Activated naive CD4-positive, alpha-beta T cell treated with anti-CD3 and anti-CD28 coated beads for 36 hours (primary cell): ENCODE results near the gene IKZF2. TPM values are rescaled to one million over a fixed set of nuclear protein-coding genes. Genes with fewer than 3 reads are reported as not detected.
A peak's percentile ranks its signal among the peaks of the same experiment; 100 is the strongest.

Experiments
- CTCF ChIA-PET: fragments of 350-600 bp; sonication (Branson Sonifier 250); formaldehyde crosslinking; loops from one replicate; lab custom pipeline; 2021; ENCODE audit warnings: antibody characterized with exemption; lab: Charles Lee
- DNase-seq: peaks from one replicate; pipeline ENCODE4 v3.0.0-alpha.2; 2020
- H3K27ac Mint-ChIP-seq: one replicate; pipeline ENCODE4 v1.8.0; 2021; ENCODE audit warnings: mild to moderate bottlenecking, mixed read lengths
- H3K27me3 Mint-ChIP-seq: one replicate; pipeline ENCODE4 v1.8.0; 2021; ENCODE audit warnings: low read depth, mixed read lengths
- H3K36me3 Mint-ChIP-seq: one replicate; pipeline ENCODE4 v1.8.0; 2021; ENCODE audit warnings: low read depth, mixed read lengths
- H3K4me1 Mint-ChIP-seq: one replicate; pipeline ENCODE4 v1.8.0; 2021; ENCODE audit warnings: low read depth, mixed read lengths
- H3K4me3 Mint-ChIP-seq: one replicate; pipeline ENCODE4 v1.8.0; 2021; ENCODE audit warnings: mild to moderate bottlenecking, moderate library complexity, mixed read lengths
- H3K9me3 Mint-ChIP-seq: one replicate; pipeline ENCODE4 v1.8.0; 2021; ENCODE audit warnings: mixed read lengths
- intact Hi-C: fragments of 100-400 bp; cut with micrococcal nuclease; formaldehyde crosslinking; loops from one replicate; pipeline ENCODE4 v1.15.1; 2023
- total RNA-seq, 2 experiments: library from RNA; stranded (reverse); gene quantifications; one replicate each; pipeline ENCODE4 v1.2.3, GENCODE V29; 2021

The IKZF2 gene
- total RNA-seq, 2 experiments from 2014 or later = 1.6 to 1.7 TPM

DNA sequence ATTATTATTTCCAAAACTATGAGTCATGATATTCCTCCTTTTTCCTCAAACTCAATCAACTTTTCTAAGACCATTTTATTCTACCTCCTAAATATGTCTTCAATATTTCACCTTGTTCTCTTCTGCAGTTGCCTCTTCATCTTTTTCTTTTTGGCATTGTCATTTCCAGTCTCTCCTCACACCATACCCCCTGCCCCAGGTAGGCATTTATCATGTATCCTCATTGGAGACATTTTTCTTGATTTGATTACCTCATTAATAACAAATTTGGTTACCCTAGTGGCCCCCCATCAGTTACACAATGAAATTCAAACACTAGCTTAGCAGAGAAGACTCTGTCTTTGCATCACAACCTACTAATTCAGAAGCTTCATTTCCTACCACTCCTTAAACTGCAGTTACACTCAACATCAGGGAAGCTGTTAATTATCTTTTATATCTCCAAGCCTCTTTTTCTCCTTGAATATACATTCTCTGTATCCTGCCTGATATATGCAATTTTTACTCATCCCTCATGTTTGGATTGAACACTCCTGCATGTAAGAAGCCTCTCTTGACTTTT, 133.0 kb downstream of the IKZF2 start:
- DNase-seq = no peak
- H3K27me3 Mint-ChIP-seq = peaks cover 9% of the 10 kb centered on the region
- H3K36me3 Mint-ChIP-seq = no peaks in the 10 kb centered on the region
- no peaks in the 10 kb centered on the region for H3K9me3 Mint-ChIP-seq
- peaks cover 27% of the 10 kb centered on the region for H3K4me1 Mint-ChIP-seq
- no peak overlapping the region for H3K4me3 Mint-ChIP-seq
- CTCF ChIA-PET = interaction anchor here (1.2 kb wide), 1 partner anchor 9 kb away, joined by 3 read pairs; no protein-coding TSS in a partner anchor
- H3K27ac Mint-ChIP-seq = no peak overlapping the region
- intact Hi-C loops = no loop called here

DNA sequence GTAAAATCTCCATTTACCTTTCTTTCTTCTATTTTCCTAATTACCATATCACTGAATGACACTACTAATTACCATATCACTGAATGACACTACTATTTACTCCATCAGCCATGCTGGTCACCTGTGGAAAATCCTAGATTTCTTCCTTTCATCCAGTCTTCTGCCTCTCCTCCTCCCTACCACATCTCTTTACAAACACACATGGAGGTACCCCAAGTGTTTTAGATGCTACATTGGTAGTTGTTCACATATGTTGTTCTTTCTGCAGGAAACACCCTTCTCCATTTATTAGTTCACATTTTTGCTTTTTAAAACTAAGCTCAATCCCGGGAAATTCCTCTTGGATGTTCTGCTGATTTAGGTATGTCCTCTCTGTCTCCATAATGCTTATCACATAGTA, 134.0 kb downstream of the IKZF2 start:
- Mint-ChIP-seq H3K4me1 (peaks cover 27% of the 10 kb centered on the region), H3K27me3 (peaks cover 9% of the 10 kb centered on the region), H3K9me3 (no peaks in the 10 kb centered on the region), H3K27ac (no peak overlapping the region), H3K4me3 (no peak overlapping the region), H3K36me3 (no peaks in the 10 kb centered on the region)
- CTCF ChIA-PET = no interaction called here
- DNase-seq = no peak
- intact Hi-C loops = no loop called here

DNA sequence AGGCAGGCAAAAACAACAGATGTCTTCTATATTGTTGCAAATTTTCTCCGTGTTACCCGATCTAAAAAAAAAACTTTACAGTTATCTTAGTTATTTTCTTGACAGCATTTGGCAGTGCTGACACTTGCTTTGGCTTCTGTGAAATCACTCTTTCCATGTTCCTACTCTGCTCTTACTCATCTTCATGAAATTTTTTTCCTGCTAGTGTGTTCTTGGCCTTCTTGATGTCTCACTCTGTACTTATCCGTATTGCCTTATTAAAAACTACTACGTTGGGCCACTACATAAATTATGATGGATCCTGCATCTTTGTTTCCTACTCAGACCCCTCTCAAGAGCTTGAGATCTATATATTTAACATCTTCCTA, 134.4 kb downstream of the IKZF2 start:
- H3K9me3 Mint-ChIP-seq = no peaks in the 10 kb centered on the region
- no peak overlapping the region for H3K27ac Mint-ChIP-seq
- H3K36me3 Mint-ChIP-seq = no peaks in the 10 kb centered on the region
- CTCF ChIA-PET = no interaction called here
- DNase-seq = no peak
- peaks cover 9% of the 10 kb centered on the region for H3K27me3 Mint-ChIP-seq
- intact Hi-C loops = no loop called here
- no peak overlapping the region for H3K4me3 Mint-ChIP-seq
- H3K4me1 Mint-ChIP-seq = peaks cover 22% of the 10 kb centered on the region

DNA sequence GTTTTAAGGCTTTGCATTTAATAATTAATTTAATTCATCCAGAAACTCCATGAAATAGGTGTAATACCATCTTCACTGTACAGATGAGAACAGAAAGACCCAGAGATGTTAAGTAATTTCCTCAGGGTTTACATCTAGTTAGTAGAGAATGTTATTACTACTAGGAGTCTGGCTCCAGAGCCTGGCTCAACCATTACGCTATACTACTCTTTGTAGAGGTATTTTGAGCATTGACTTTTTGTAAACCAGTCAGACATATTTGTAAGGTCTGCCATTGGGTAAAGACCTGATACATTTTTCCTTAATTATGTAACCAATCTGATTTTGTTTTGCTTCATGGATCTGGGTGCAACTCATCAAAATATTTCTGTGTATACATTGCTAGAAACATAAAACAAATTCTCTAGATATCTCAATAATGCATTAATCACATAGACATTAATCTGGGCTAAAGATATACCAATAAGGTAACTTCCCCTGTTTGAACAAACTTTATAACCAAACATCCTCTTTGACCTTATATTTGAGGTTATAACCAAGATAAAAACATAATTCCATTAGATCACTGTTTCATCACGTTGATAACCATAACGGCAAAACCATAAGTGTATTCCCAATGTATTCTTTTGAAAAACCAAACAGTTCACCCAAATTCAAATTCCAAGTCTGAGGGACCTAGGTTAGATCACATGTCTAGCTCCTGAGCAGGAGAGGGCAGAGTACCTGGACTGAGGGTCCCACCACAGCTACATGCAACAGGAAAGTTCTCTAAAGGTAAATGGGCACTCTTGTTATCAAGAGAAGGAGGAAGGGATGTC, 135.0 kb downstream of the IKZF2 start:
- H3K4me1 Mint-ChIP-seq = peaks cover 20% of the 10 kb centered on the region
- no peaks in the 10 kb centered on the region for H3K9me3 Mint-ChIP-seq
- CTCF ChIA-PET = no interaction called here
- intact Hi-C loops = no loop called here
- H3K36me3 Mint-ChIP-seq = no peaks in the 10 kb centered on the region
- peaks cover 9% of the 10 kb centered on the region for H3K27me3 Mint-ChIP-seq
- H3K27ac Mint-ChIP-seq = no peak overlapping the region
- no peak for DNase-seq
- no peak overlapping the region for H3K4me3 Mint-ChIP-seq

DNA sequence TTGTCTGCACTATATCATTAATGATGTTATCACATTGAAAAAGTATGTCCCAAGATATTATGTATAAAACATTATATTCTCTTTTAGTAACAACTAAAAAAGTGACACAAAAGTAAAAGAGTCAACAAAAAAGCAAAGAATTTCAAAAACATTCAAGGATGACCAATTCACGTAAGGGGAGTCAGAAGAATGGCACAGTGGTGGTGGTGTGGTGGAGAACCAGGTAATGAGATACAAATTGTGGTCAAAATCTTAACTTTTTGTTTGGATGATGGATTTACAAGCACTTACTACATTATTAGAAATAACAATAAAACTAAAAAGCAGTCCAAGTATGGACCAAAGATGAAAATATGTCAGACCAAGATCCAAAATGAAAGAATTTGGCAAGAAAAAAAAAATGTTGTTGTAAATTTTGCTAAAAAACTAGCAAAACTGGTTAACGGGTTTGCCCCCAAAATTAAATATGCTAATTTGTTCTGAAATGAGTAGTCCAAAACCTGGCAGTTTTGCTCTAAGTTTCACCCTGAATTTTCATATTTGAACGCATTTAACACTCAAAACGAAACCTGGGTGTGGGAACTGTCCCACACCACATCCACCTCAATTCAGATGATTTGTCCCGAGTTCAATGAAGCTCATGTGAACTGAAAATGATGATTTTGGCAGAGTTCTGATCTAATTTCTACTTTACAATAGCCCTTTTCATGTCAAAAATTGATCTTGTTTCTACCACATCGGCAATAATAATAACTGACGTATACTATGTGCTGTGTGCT, 135.8 kb downstream of the IKZF2 start:
- peak; percentile 66 for DNase-seq
- H3K4me1 Mint-ChIP-seq = peaks cover 18% of the 10 kb centered on the region
- H3K36me3 Mint-ChIP-seq = no peaks in the 10 kb centered on the region
- CTCF ChIA-PET = interaction anchor here (0.6 kb wide), 1 partner anchor 68 kb away, joined by 4 read pairs; no protein-coding TSS in a partner anchor
- intact Hi-C loops = loop anchor here (2.0 kb wide), 1 partner anchor 137 kb away; no protein-coding TSS in a partner anchor
- no peak overlapping the region for H3K4me3 Mint-ChIP-seq
- H3K9me3 Mint-ChIP-seq = no peaks in the 10 kb centered on the region
- H3K27me3 Mint-ChIP-seq = peaks cover 9% of the 10 kb centered on the region
- H3K27ac Mint-ChIP-seq = no peak overlapping the region

DNA sequence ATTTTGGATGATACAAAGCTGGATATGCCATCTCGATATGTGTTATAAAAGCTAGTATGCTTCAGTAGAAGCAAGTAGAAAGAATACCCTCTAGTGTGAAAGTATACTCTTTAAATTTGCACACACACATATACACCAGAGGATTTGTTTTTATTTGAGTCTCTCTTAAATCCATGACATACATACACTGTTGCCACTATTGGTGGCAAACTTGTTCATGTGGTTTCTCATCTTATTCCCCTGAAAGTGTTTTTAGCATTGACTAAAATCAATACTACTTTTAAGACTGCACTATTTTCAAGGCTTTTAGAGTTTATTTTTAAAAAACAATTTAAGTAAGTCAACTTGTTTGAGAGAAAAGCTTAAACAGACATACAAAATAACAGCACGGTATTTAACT, 137.4 kb downstream of the IKZF2 start:
- no peak for DNase-seq
- Mint-ChIP-seq H3K36me3 (no peaks in the 10 kb centered on the region), H3K4me1 (peaks cover 18% of the 10 kb centered on the region), H3K27me3 (peaks cover 9% of the 10 kb centered on the region), H3K4me3 (no peak overlapping the region), H3K27ac (no peak overlapping the region), H3K9me3 (no peaks in the 10 kb centered on the region)
- intact Hi-C loops = loop anchor here (1.0 to 5.0 kb wide), 3 partner anchors 8 to 139 kb away; no protein-coding TSS in a partner anchor
- CTCF ChIA-PET = no interaction called here

DNA sequence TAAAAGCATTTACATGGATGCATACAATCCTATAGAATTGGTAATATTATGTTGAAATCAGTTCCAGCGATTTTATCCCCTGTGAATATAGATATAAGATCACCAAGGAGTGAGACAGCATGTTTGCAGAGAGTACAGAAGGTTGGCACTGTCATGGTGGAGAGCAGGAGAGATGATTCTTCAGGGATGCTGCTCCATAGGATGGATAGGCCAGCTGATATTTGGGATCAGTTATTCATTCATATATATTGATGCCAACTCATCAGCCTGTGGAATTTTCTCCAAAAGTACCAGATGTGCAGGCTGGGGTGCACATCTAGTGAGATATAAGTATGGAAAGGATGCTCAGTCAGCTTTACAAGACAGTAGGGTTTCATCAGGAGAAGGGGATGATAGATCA, 139.9 kb downstream of the IKZF2 start:
- H3K9me3 Mint-ChIP-seq = no peaks in the 10 kb centered on the region
- CTCF ChIA-PET = interaction anchor here (0.7 kb wide), 1 partner anchor 1093 kb away, joined by 3 read pairs; no protein-coding TSS in a partner anchor
- H3K4me3 Mint-ChIP-seq = no peak overlapping the region
- H3K27ac Mint-ChIP-seq = no peak overlapping the region
- intact Hi-C loops = loop anchor here (5.0 kb wide), 1 partner anchor 99 kb away; no protein-coding TSS in a partner anchor
- peaks cover under 1% of the 10 kb centered on the region for H3K27me3 Mint-ChIP-seq
- H3K4me1 Mint-ChIP-seq = peaks cover 12% of the 10 kb centered on the region
- no peak for DNase-seq
- H3K36me3 Mint-ChIP-seq = no peaks in the 10 kb centered on the region

DNA sequence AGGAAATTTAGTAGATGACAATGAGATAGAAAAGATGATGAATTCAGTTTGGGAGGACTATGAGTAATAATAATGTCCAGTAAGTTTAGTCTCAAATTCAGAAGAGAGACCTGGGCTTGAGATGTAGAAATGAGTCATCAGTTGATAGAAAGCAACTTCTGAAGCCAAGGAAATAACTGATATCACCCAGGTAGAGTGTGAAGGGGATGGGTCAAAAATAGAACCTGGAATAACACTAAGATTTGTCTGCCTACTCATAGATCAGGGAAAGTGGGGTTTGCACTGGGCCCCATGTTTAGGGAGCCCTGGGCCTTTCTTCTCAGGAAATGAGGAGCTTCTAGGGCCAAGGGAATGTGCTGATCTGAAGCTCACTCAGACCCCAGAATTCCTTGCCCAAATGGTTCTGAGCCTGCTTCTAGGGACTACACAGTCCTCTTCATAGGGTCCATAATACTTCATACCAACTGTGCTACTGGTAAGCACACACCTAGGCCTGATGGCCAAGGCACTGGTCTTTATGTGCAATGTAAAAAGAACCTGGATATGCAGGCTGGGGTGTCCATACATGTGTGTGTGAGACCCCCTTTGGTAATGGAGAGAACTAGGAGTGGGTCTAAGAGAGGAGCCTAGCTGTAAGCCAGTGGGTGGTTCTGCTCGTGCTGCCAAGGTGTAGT, 141.2 kb downstream of the IKZF2 start:
- intact Hi-C loops = loop anchor here (5.0 kb wide), 1 partner anchor 98 kb away; no protein-coding TSS in a partner anchor
- Mint-ChIP-seq H3K27ac (no peak overlapping the region), H3K9me3 (no peaks in the 10 kb centered on the region), H3K4me3 (no peak overlapping the region), H3K36me3 (no peaks in the 10 kb centered on the region), H3K4me1 (peaks cover 1% of the 10 kb centered on the region), H3K27me3 (no peaks in the 10 kb centered on the region)
- DNase-seq = no peak
- CTCF ChIA-PET = interaction anchor here (0.9 kb wide), 1 partner anchor 8 kb away, joined by 3 read pairs; no protein-coding TSS in a partner anchor

DNA sequence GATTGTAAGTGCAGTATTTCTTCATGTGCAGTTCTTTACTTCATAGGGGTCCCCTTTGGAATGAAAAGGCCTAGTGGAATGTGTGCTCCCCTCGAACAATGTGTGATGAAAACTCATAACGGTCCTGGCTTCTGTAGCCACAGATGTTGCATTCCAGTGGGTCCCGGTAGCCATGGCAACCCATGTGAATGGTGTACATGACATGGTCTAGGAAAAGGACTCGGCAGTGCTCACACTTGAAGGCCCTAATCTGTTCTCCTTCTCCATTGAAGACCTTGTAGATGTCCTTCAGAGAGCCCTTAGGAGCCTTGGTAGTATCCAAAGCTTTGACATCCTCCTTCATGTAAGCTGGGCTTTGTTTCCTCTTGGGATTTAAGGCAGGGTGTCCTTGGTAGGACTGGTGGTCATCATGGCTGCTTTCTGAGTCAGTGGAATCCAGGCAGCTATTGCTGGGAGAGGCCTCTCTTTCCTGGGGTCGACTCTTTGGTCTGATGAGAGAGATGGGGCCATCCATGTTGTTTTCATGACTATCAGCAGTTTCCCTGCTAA, 144.0 kb downstream of the IKZF2 start:
- Mint-ChIP-seq H3K36me3 (no peaks in the 10 kb centered on the region), H3K27ac (no peak overlapping the region), H3K4me3 (no peak overlapping the region), H3K9me3 (no peaks in the 10 kb centered on the region), H3K4me1 (no peaks in the 10 kb centered on the region), H3K27me3 (peaks cover 6% of the 10 kb centered on the region)
- no peak for DNase-seq
- CTCF ChIA-PET = no interaction called here
- intact Hi-C loops = no loop called here

DNA sequence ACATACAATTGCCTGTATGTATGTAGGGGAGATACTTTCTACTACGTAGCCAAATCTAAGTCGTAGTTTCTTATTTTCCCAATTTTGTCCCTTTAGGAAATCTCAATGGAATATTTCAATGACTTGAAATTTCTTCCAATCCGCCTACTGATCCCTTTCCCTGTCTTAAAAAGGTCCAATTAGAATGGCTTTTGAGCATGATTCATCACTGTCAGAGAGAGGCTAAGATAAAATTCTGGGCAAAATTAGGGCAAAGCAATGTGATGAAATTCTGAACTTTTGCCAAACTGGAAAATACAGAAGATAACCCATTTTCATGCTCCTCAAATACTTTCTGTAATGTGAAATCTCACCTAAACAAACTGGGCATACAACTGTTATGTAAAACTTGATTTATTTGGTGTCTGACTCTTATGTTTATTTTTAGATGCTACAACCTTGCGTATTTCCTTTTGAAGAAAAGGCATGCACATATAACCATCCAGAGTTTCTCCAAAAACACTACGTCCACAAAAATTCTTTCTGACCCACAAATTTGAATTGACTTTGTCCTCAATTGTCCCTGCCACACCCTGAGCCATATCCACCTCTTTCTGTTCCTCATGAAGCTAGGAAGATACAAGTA, 147.1 kb downstream of the IKZF2 start:
- no peaks in the 10 kb centered on the region for H3K9me3 Mint-ChIP-seq
- H3K4me3 Mint-ChIP-seq = no peak overlapping the region
- H3K27ac Mint-ChIP-seq = no peak overlapping the region
- H3K36me3 Mint-ChIP-seq = no peaks in the 10 kb centered on the region
- H3K27me3 Mint-ChIP-seq = peaks cover 6% of the 10 kb centered on the region
- intact Hi-C loops = no loop called here
- H3K4me1 Mint-ChIP-seq = peaks cover 9% of the 10 kb centered on the region
- CTCF ChIA-PET = no interaction called here
- no peak for DNase-seq

DNA sequence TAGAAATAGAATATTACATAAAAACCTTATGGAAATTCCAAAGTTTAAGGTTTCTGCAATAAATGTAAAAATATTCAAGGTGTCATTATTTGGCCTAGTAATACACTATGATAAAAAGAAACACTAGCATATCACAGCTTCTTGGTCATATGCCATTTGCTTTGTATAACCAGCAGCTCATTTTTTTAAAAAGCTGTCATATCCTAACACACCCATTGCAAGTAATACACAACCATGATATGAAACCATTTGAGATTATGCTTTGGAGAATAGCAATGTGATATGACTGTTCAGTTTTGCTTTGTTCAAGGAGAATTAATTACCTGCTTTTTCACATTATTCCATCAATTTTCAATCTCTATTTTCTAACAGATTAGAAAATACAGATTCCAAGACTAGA, 149.0 kb downstream of the IKZF2 start:
- intact Hi-C loops = no loop called here
- no peak overlapping the region for H3K4me3 Mint-ChIP-seq
- peaks cover 9% of the 10 kb centered on the region for H3K4me1 Mint-ChIP-seq

More for the DNA sequence above, 149.0 kb downstream of the IKZF2 start:
- CTCF ChIA-PET = interaction anchor here (0.5 kb wide), 1 partner anchor 208 kb away, joined by 3 read pairs; no protein-coding TSS in a partner anchor
- H3K27ac Mint-ChIP-seq = no peak overlapping the region
- H3K27me3 Mint-ChIP-seq = peaks cover 6% of the 10 kb centered on the region
- DNase-seq = no peak
- no peaks in the 10 kb centered on the region for H3K9me3 Mint-ChIP-seq
- no peaks in the 10 kb centered on the region for H3K36me3 Mint-ChIP-seq
